RWPE1 (cell line): ENCODE data around the gene CCM2L.

Experiments
- CTCF ChIA-PET: fragments of 350-600 bp; sonication (Branson Sonifier 250); formaldehyde crosslinking; extraction: SDS; loops from one replicate; lab custom pipeline; 2021; lab: Yijun Ruan, JAX
- POLR2A ChIA-PET: fragments of 400-600 bp; formaldehyde crosslinking; extraction: SDS; loops from one replicate; lab custom pipeline; 2020; ENCODE audit warnings: antibody characterized with exemption; ENCODE audit not compliant: low non-redundant PET; lab: Yijun Ruan, JAX
- DNase-seq: peaks from one replicate; pipeline ENCODE4 v3.0.0; 2012; ENCODE audit warnings: low spot score
- H3K27ac ChIP-seq: fragments of 450-650 bp; 2 replicates; pipeline ENCODE4 v1.5.1; 2017
- CTCF ChIP-seq: fragments of 450-650 bp; conservative IDR thresholded peaks from 2 replicates; pipeline ENCODE4 v1.5.1; 2017; ENCODE audit warnings: low read depth, mild to moderate bottlenecking

Gene CCM2L

GRCh38 chr20:32019563-32020463, 9.6 kb downstream of the CCM2L start:
- TF ChIP-seq CTCF, result no peak
- ChIA-PET POLR2A (no interaction called here), CTCF (interaction anchor here (0.6 to 3.7 kb wide), 7 partner anchors 9 to 186 kb away, joined by 3 to 47 read pairs (median 3); partner anchors contain the start of genes DUSP15 and TTLL9)
- H3K27ac ChIP-seq, result no peak overlapping the region
- no peak for DNase-seq

GRCh38 chr20:32021091-32021490, 10.9 kb downstream of the CCM2L start:
- POLR2A ChIA-PET, result no interaction called here
- CTCF ChIA-PET, result interaction anchor here (0.8 to 3.7 kb wide), 4 partner anchors 10 to 187 kb away, joined by 3 to 47 read pairs (median 4); no protein-coding TSS in a partner anchor
- TF ChIP-seq CTCF, result no peak
- DNase-seq, result no peak
- no peak overlapping the region for H3K27ac ChIP-seq

DNA sequence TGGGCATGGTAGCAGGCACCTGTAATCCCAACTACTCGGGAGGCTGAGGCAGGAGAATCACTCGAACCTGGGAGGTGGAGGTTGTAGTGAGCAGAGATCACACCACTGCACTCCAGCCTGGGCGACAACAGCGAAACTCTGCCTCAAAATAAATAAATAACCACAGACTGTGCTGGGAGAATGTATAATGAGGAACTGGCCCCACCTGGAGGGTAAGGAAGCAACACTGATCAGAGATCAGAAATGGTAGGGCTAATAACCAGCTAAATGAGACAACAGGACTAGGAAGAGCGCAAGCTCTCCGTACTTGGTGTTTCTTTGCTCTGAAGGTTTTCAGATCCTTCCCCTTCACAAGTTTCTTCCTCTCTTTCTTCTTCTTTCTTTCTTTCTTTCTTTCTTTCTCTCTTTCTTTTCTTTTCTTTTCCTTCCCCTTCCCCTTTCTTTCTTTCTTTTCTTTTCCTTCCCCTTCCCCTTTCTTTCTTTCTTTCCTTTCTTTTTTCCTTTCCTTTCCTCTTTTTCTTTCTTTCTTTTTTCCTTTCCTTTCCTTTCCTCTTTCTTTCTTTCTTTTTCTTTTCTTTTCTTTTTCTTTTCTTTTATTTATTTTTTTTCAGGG, 14.6 kb downstream of the CCM2L start:
- no peak overlapping the region for H3K27ac ChIP-seq
- ChIA-PET CTCF (interaction anchor here (0.6 to 2.2 kb wide), 4 partner anchors 65 to 820 kb away, joined by 3 to 10 read pairs (median 4); no protein-coding TSS in a partner anchor), POLR2A (no interaction called here)
- no peak for TF ChIP-seq CTCF
- no peak for DNase-seq

GRCh38 chr20:32027643-32028042, 17.4 kb downstream of the CCM2L start:
- CTCF ChIA-PET, result interaction anchor here (0.5 to 2.1 kb wide), 4 partner anchors 75 to 175 kb away, joined by 3 to 6 read pairs (median 4); partner anchors contain the start of gene PDRG1
- DNase-seq, result no peak
- TF ChIP-seq CTCF, result no peak
- POLR2A ChIA-PET, result no interaction called here
- H3K27ac ChIP-seq, result no peak overlapping the region

DNA sequence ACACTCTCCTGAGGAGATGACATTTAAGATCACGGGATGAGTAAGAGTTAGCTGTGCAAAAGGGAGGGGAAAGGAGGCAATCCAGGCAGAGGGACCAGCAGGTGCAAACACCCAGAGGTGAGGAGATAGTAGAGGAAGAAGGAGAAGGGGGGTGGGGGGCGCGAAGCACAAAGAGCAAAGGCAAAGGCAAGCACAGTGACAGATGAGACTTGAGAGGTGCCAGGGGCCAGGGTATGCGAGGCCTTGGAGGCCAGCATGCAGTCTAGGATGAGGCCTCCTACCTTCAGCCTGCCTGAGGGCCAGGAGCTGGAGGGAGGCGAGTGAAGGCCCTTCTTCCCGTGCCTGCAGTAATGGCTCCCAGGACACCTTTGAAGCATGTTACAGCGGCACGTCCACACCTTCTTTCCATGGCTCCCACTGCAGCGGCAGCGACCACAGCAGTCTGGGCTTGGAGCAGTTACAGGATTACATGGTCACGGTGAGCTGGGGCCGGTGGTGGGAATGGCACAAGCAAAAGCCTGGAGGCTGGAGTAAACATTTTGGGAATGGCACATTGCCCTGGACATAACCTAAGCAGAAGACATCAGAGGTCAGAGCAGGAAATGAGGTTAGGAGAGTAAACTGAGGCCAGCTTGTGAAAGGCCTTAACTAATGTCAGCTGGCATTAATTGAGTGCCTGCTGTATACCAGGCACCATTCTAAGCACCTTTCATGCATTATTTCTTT, 18.6 kb downstream of the CCM2L start:
- DNase-seq, result no peak
- ChIA-PET POLR2A (no interaction called here), CTCF (interaction anchor here (0.6 to 7.5 kb wide), 10 partner anchors 8 to 182 kb away, joined by 3 to 69 read pairs (median 4); partner anchors contain the start of gene PDRG1)
- no peak overlapping the region for H3K27ac ChIP-seq
- TF ChIP-seq CTCF, result no peak

DNA sequence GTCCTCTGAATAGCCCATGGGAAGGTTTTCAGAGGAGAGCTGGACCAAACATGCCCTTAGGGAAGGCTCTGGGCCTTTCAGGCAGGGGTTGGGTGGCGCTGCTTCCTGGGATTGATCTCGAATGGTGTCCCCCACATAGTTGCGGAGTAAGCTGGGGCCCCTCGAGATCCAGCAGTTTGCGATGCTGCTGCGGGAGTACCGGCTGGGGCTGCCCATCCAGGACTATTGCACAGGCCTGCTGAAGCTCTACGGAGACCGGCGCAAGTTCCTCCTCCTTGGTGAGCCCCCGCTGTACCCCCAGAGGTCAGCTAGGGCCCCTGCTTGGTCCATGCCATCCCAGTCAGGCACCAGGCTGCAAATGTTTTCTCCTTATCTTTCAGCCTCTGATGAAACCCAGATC, 19.3 kb downstream of the CCM2L start:
- no peak for DNase-seq
- CTCF ChIA-PET, result interaction anchor here (0.6 to 7.5 kb wide), 9 partner anchors 9 to 207 kb away, joined by 3 to 81 read pairs (median 29); partner anchors contain the start of gene PDRG1
- POLR2A ChIA-PET, result no interaction called here
- no peak overlapping the region for H3K27ac ChIP-seq
- TF ChIP-seq CTCF, result no peak
